CD4-positive, alpha-beta T cell treated with Interleukin-17A for 1 hour (primary cell): ENCODE data around the gene UNC79.
A peak's percentile ranks its signal among the peaks of the same experiment; 100 is the strongest.
"Not testable (repeated sequence)": the region's sequence is repeated elsewhere in the genome, so short reads cannot be mapped to it uniquely, and the experiment has no call there.

Source experiments
- DNase-seq: peaks from one replicate; pipeline ENCODE4 v3.0.0-alpha.2; 2020

The UNC79 gene

DNA sequence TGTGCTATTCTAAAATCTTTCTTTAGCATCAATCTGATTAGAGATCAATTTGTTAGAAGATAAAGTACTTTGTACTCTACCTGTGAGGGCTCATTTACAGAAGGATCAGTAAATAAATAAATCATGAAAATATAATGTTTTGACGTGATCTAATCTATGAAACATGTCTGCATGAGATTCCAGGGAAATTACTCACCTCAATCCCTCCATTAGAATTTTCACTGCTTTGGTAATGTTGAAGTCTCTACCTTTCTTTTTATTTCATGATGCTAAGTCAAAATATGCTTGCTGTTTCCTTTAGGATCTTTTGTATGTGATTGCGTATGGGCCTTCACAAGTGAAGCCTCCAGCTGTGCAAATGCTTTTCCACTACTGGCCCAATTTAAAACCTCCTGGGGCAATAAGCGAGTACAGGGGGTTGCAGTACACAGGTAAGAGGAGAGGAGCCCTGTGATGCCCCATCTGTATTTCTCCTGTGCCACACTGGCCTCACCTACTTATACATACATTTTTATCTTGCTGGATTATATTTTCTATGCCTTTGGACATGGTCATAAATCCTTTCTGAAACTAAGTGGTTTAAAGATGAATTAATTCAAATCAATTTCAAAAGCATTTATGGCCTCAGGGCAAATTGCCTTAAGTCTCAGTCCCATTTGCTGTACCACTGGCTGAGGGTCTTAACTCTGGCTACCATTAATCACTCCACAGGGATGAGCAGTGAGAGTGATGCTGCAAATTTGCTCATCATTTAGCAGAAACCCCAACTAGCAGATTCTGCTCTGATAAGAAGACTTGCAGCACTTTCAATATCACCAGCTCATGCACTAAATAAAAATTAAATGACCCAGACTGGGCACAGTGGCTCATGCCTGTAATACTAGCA is 66.4 kb downstream of the UNC79 start:
- no peak for DNase-seq

DNA sequence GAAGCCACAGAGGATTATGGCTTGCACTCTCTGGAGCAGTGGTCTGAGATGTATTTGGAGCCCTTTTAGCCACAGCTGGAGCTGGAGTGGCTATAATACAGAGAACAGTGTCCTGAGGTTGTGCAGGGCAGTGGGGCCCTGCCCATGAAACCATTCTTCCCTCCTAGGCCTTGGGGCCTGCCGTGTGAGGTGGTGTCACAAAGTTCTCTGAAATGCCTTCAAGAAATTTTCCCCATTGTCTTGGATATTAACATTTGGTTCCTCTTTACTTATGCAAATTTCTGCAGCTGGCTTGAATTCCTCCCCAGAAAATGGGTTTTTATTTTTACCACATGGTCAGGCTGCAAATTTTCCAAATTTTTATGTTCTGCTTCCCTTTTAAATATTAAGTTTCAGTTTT is 79.3 kb downstream of the UNC79 start:
- DNase-seq = no peak

DNA sequence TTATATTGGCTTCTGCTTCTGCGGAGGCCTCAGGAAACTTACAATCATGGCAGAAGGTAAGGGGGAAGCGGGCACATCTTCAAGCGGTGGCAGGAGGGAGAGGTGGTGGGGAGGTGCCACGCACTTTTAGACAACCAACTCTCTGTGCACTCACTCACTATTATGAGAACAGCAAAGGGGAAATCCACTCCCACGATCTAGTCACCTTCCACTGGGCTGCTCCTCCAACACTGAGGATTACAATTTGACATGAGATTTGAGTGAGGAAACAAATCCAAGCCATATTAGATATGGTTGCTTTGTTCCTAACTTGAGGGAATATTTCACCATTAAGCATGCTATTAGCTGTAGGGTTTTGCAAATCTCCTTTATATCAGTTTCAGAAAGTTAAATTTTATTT is 80.3 kb downstream of the UNC79 start:
- DNase-seq = no peak

DNA sequence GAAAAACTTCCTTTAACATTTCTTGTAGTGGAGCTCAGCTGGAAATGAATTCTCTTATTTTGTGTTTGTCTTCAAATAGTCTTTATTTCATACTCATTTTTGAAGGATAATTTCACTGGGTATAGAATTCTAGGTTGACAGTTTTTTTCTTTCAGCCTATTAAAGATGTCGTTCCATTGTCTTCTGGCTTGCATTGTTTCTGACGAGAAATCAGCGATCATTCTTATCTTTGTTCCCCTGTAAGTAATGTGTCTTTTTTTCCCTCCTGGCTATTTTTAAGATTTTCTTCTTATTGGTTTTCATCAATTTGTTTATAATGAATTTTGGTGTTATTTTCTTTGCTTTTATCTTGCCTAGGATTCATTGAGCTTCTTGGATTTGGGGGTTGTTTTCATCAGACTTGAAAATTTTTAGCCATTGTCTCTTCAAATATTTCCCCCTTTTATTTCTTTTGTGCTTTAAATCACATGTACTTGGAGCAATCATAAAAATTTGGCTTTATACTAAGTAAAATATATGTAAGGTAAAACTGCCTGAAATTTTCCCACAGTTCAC is 89.4 kb downstream of the UNC79 start:
- no peak for DNase-seq

DNA sequence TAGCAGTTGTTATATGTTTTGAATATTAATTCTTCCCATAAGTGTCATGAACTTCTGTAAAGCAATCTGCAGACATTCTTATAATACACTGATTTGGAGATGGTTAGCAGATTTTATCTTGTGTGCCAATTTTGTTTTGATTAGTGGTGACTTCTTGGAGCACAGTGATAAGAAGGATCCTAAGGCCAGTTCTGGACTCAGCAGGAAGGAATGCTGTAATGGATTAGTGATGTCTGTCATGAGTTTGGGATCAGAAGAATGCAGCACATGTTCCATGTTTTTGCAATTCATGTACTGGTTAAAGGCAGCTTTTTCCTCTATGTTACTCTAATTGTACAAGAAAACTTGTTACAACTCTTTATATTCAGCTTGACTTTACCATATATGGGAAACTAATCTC is 91.5 kb downstream of the UNC79 start:
- no peak for DNase-seq

DNA sequence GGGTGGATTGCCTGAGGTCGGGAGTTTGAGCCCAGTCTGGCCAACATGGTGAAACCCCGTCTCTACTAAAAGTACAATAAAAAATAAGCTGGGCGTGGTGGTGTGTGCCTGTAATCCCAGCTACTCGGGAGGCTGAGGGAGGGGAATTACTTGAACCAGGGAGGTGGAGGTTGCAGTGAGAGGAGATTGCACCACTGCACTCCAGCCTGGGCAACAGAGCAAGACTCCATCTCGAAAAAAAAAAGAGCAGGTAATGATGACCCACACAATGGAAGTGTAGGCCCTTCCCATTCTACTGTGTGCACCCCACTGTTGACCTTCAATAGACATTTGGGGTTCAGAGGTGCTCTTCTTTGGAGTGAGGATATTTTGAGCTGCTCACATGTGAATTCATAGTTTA is 94.5 kb downstream of the UNC79 start:
- not testable (repeated sequence) for DNase-seq

DNA sequence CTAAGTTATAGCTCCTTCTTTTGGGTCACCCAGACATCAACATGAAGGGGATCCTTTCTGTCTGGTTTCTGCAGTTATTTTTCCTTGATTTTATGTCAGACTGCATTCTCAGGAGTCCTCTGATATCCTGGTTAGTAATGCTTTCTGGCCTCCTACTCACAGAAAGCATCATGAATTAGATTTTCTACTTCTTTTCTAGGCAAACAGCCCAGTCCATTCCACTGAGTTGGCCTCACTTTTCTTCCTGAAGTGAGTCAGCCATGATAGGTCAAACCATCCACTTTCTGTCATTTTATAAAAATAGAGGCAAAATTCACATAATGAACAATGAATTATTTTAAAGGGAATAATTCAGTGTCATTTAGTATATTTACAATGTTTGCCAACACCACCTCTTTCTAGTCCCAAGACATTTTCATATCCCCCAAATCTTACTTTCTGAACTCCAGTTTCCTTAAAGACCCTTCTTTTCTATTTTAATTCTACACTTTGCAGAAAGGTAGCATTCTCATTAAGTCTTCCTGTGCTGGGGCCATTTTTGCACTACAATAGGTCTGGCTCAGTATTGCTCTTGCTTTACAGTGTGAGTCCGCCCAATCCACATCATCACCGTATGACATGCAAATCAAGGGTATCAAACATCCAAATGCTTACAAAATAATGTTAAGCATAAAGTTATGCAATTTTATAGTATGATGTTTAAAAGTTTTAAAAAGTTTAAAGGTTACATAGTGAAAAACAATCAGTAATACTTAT is 95.1 kb downstream of the UNC79 start:
- no peak for DNase-seq

DNA sequence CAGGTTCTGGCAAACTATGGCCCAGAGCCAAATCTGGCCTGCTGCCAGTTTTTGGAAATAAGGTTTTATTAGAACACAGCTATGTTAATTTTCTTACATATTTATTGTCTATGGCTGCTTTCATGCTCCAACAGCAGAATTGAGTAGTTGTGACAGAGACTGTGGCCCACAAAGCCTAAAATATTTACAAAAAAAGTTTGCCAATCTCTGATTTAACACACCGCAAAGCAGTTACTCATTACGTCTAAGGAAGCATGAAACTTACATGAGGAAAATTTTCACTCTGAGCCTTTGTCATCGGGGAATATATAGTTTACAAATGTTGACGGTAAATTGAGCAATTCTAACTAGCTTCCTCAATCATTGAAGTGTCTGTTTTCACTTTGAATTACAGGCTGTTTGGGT is 96.5 kb downstream of the UNC79 start:
- peak; percentile 16 for DNase-seq

DNA sequence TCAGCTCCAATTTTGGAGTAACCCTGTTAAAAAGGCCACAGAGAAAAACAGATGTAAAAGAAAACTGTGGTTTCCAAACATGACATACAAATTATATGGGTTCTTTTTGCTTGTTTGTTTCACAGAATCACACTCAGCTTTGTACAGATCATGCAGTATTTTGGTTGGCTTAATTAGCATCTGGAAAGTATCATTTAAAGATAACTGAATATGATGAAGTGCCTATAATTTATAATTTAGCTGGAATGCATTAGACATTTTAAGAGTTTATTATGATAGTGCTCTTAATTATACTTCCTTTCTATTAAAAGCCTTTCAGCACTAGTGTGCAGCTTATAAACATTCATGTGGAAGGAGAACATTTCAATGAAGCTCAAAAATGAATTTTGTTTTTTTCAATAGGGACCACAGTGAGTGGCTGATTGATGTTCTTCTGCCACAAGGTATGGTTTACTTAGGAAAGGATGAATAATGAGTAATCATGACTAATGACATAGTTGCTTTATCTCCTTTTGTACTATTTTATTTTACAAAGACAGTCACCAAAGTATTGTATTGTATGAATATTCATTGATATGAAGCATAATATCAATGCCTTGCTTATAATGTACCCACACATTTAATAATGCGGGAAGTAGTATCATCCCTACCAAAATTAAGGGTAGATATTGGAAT is 98.3 kb downstream of the UNC79 start:
- no peak for DNase-seq

DNA sequence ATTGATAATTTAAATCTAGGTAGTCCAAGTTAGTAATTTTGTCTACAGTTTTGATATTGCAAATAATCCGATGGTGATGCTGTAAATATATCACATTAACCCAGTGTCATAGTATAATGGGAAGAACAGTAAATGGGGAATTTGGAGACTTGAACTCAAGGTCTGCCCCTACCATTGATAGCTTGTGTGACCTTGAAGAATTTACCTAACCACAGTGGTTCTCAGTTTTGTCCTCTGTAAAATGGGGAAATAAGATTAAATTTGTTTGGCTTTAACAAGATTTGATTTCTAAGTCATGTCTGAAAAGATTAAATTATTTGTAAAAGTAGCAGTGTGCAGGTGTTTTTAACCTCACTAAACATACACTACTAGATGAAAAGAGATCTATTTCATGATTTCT is 100.9 kb downstream of the UNC79 start:
- DNase-seq = no peak

DNA sequence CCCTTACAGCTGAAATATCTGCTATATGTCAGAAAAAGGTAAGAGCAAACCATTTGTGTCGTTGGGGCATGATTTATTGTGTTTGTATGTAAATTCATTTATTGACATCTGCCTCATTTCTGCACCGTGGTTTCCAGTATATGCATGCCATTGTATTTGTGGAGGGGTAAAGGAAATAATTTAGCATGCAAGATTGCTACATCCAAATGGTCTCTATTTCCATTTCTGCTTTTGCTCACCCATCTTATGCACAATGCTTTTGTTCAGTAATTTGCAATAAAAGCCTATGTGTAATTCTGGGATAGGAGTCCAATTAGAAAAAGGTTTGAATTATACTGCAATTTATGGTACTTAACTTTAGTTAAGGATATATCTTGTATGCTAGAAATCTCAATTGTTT is 101.8 kb downstream of the UNC79 start:
- DNase-seq = no peak

DNA sequence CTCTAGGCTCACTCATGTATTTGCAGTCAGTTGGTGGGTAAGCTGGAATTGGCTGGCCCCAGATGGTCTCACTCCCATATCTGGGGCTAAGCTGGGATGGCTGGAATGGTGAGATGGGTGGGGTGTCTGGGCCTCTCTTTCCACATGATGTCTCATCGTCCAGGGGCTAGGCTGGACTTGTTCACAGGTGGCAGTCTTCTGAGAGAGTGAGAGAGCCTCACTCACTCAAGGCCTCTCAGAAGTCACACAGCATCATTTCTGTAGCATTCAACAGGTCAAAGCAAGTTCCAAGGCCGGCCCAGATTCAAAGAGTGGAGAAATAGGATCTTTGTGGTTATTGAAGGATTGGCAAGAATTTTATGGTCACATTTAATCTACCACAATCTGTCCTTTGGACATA is 102.7 kb downstream of the UNC79 start:
- DNase-seq = no peak

DNA sequence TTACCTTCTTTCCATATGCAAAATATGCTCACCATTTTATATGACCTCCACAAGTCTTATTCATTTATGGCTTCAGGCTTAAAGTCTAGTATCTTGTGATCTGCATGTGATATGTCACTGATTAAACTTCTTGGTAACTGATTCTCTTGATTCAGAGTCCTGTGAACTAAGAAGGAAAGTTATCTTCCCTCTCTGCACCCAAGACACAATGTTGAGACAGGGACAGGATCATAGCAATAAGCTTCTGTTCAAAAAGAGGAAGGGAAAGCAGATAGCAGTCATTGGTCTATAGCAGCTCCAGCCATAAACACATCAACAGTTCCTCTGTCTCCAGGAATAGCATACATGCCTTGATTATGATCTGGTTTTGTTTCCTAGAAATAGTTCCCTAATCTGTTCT is 103.1 kb downstream of the UNC79 start:
- peak; percentile 8 for DNase-seq

DNA sequence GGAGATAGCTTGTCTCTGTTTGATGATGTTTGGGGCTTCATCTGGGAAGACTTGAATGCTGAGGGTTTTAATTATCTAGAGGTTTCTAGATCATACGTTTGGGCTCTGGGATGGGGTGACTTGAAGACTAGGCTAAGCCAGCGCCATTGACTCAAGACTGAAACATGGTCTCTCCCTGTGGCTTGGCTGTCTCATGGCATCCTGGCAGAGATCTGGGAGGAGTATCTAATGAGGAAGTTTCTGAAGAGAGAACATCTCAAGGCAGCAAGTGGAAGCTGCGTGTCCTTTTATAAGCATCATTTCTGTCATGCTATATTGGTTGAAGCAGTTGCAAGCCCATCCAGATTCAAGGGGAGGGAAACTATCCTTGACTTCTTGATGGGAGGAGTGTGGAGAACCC is 104.8 kb downstream of the UNC79 start:
- DNase-seq = no peak

DNA sequence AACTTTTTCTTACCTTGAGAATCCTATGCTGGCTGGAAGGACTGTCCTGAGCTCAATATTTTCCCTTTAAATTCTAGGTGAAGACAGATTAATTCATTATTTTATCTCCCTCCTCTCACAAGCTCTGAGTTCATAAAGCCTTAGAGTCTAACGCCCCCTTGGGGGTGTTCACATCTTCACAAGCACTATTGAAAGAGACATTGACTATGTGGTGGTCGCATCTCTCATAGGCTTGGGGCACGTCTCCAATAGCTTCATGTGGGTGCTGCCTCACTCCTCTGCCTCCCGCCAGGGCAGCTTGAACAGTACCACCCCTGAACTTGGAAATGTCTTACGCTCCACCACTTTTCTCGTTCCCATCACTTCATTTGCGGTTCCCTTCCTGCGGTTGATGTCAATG is 106.2 kb downstream of the UNC79 start:
- no peak for DNase-seq

DNA sequence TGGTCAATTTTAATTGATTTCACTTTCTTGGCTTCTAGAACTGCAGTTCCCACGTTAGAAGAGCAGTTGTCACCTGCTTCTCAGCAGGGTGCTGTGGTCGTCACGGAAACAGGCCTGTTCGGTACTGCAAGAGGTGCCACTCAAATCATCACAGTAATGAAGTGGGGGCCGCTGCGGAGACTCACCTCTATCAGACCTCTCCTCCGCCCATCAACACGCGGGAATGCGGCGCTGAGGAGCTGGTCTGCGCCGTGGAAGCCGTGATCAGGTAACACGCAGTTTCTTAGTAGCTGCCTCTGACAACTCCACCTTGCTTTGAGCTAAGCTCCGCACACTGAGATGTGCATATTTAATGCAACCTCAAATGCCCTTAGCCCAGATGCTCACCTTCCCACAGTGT is 107.2 kb downstream of the UNC79 start:
- no peak for DNase-seq

DNA sequence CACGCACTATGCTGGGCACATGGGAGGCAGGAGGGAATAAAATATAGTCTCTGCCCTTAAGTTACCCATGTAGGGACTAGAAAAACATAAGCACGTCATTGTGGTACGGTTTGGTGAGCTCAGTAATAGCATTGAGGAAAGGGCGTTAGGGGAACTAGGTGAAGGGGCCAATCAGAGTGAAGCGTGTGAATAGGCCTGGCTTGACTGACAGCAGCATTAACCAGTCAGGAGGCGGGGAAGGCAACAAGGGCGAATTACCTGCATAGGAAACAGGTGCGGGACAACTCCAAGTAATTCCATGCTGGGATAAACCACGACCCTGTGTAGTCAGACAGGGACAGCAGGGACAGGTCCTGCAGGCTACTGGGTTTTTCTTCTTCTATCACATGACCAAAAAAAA is 107.7 kb downstream of the UNC79 start:
- DNase-seq = no peak

DNA sequence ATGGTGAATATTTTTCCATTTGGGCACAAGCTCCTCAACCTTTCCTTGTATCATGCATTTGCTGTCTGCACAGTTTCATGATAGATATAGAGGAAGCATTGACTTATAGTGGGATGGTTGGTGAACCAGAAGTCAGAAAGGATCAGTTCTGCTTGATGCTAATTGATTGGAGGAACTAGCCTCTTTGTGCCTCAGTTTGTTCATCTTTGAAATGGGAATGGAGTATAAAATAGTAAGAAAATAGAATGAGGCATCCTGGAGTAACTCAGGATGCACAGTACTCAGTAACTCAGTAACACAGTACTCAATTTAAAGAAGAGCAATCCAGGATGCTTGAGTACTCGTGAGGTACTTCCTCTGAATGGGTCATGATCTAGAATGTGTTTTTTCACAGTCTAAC is 109.5 kb downstream of the UNC79 start:
- no peak for DNase-seq

DNA sequence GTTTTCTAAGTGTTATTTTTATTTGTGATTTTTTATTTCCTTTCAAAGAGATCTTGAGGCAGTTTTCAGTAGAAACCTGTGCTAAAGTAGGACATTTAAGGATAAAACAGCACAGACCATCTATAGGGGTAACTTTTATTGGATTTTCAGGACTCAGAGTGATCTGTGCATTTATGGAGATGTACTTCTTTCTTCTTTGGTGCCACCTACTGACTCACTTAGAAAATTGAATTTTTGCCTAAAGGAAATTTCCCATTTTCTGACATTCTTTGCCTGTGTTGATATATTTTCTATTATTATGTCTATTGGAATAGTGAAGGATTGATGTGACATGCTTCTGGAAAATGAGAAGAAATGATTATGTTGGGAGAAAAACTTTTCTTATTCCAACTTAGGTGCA is 113.0 kb downstream of the UNC79 start:
- DNase-seq = no peak

DNA sequence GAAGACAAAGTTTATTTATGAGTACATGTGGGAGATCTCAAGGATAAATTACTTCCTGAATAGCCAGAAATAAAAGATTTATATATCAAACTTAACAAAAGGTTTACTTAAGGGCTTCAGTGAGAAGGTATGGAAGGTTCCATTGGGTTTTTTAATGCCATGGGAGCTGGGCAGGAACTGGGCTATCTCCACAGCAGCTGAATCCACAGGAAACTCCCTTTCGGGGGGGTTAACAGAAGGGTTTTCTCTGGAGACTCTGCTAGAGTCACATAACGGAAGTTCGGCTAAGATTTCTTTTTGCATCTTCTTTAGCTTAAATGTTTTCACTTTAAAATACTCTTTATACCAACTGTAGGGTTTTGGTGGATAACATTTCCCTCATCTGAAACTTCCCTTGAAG is 113.5 kb downstream of the UNC79 start:
- no peak for DNase-seq

DNA sequence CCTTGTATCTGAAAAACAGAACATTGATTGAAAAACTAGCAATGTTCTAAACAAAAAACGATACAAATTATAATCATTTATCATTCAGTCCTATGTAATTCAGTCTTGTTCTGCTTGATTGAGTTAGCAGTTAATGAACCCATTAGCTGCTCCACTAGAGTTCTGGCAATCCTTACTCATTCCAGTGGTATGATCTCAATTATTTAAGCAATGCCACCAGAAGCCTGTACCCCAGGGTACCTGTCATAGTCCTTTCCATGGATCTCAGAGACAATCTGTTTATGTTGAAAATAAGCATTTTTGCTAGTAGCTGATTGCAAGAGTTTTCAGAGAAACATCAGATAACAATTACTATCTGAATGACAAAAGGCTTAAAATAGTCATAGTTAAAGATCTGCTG is 115.9 kb downstream of the UNC79 start:
- DNase-seq = no peak

DNA sequence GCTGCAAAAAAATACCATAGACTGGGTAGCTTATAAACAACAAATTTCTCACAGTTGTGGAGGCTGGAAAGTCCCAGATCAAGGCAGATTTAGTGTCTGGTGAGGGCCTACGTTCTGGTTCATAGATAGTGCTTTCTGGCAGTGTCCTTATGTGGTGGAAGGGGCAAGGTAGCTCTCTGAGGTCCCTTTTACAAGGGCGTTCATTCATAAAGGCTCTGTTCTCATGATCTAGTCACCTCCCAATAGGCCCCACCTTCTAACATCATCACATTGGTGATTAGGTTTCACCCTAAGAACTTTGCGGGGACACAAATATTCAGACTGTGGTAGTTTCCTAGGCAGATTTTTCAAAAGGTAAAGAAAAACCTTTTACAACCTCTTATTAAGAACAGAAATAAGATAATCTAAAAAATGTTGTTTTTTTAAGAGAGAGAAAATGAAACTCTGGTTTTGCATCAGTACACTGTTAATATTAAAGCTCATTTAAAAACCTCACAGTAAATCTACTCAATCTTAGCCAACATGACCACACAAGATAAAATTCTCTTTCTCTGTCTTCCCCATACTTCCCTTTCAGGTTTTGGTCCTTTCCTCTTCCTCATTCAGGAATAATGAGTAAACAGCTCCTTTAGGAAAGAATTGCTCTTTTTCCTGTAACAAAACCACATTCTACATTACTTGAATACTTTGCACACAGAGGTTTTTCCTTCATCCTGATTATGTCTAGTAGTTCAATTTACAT is 117.5 kb downstream of the UNC79 start:
- no peak for DNase-seq

DNA sequence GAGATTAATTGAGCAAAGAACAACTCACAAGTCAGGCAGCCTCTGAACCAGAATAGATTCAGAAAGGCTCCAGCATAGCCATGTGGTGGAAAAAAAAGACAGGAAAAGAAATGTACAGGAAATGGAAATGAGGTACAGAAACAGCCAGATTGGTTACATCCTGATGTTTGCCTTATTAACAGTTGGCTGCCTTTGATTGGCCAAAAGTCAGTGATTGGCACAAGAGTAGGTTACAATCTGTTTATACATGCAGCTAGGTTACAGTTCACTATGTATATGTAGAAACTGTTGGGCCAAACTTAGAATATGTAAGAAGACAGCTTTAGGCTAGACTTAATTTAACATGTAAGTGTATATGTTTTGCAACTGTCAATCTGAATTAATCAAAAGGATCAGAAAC is 118.9 kb downstream of the UNC79 start:
- DNase-seq = no peak
